ENCODE measurements around the gene KCNT1. TPM values are rescaled to one million over a fixed set of nuclear protein-coding genes. Genes with fewer than 3 reads are reported as not detected.

KCNT1 gene
- total RNA-seq, 2 experiments from 2014 or later = 0.11 to 0.22 TPM

DNA sequence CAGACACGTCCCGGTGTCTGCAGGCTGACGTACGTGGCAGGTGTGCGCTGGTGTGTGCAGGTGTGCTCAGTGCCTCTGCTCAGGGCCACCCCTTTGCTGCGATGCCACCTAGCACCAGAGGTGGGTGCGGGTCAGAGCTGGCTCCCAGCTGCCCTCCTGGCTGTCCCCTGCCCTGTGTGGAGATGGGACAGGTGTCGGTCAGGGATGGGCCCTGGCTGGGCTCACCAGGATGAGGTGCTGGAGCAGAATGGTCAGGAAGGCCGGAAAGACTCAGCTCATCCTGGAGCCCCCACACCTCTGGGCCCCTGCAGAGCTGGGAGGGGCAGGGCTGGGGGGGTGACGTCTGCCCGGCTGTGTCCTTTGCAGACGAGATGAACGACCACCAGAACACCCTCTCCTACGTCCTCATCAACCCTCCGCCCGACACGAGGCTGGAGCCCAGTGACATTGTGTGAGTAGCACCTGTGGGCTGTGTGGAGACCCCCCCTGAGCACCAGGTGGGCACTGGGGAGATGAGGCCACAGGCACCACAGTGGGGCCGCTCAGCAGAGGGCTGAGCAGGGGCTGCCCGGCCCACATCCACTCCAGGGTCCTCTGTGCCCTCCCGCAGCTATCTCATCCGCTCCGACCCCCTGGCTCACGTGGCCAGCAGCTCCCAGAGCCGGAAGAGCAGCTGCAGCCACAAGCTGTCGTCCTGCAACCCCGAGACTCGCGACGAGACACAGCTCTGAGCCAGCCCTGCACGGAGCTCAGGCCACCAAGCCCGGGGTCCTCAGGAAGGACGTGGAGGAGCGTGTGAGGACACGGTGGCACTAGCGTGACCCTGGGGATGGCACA lies 89.7 kb downstream of the KCNT1 start:
- CTCF ChIA-PET = no interaction called here
- intact Hi-C loops (cut with DNase I, micrococcal nuclease) = no loop called here
- no peaks in the 10 kb centered on the region for H3K27me3 ChIP-seq (ENCODE audit: control insufficient read depth in 1 of 2, insufficient read depth in 2 of 2, low read length in 2 of 2)
- TF ChIP-seq, protein P1, sequence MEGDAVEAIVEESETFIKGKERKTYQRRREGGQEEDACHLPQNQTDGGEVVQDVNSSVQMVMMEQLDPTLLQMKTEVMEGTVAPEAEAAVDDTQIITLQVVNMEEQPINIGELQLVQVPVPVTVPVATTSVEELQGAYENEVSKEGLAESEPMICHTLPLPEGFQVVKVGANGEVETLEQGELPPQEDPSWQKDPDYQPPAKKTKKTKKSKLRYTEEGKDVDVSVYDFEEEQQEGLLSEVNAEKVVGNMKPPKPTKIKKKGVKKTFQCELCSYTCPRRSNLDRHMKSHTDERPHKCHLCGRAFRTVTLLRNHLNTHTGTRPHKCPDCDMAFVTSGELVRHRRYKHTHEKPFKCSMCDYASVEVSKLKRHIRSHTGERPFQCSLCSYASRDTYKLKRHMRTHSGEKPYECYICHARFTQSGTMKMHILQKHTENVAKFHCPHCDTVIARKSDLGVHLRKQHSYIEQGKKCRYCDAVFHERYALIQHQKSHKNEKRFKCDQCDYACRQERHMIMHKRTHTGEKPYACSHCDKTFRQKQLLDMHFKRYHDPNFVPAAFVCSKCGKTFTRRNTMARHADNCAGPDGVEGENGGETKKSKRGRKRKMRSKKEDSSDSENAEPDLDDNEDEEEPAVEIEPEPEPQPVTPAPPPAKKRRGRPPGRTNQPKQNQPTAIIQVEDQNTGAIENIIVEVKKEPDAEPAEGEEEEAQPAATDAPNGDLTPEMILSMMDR (IDR thresholded peaks at IDR 0.05) = no peak
- Mint-ChIP-seq H3K4me1 (ENCODE audit: low read depth) (no peaks in the 10 kb centered on the region), H3K27ac (no peak overlapping the region), H3K9me3 (no peaks in the 10 kb centered on the region), H3K36me3 (ENCODE audit: low read depth) (no peaks in the 10 kb centered on the region), H3K27me3 (no peaks in the 10 kb centered on the region), H3K4me3 (no peak overlapping the region)
- H3K9me3 ChIP-seq (ENCODE audit: control insufficient read depth in 1 of 2, insufficient read depth in 1 of 2, low read length in 2 of 2) = no peaks in the 10 kb centered on the region
- no peak overlapping the region for H3K27ac ChIP-seq (ENCODE audit: low read depth in 1 of 2, low read length in 2 of 2)
- POLR2A ChIA-PET = no interaction called here
- H3K4me1 ChIP-seq (ENCODE audit: insufficient read depth, low read length) = no peaks in the 10 kb centered on the region
- H3K36me3 ChIP-seq (ENCODE audit: insufficient read depth, low read length) = no peaks in the 10 kb centered on the region
- H3K4me3 ChIP-seq (ENCODE audit: low read length) = no peak overlapping the region
- no peak for DNase-seq
- no peak for ATAC-seq (ENCODE audit: poor library complexity)

DNA sequence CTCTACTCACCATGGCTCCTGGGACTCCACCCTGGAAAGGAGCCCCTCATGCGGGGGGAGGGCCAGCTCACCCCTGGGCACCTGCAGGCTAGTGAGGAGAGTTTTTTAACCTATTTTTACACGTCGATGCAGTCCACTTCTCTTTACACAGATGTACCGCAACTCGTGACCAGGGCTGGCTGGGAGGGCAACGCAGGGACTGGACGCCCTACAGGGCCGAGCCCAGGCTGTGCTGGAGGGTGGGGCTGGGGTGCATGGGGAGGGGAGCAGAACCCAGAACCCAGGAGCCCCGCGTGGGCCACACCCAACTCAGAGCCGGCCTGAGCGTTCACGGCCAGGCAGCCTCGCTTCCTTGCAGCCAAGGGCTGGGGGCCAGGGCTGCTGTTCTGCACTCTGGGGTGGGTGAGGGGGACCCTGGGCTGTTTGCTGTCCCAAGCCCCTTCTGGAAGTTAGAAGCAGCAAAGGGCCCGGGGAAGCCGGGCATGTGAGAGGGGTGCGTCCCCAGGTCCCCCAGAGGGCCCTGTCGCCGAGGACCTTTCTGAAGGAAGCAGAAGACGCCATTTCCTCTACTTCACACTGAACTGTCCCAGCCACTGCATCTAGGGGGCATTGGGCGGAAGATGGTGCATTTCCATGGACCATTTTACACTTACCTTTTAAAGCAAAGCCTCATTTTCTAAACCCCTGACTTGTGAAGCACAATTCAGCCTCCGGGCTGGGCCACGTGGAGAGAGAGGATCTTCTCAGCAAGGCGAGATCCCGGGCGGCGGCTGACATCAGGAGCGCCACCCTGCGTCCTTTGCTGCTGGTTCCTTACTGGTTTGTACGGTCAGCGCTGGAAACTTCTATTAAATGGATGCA lies 90.5 kb downstream of the KCNT1 start:
- TF ChIP-seq, protein P1 (IDR thresholded peaks at IDR 0.05) = no peak
- no peak for DNase-seq
- CTCF ChIA-PET = no interaction called here
- Mint-ChIP-seq H3K9me3 (no peaks in the 10 kb centered on the region), H3K27me3 (no peaks in the 10 kb centered on the region), H3K27ac (no peak overlapping the region), H3K4me1 (ENCODE audit: low read depth) (no peaks in the 10 kb centered on the region), H3K36me3 (ENCODE audit: low read depth) (no peaks in the 10 kb centered on the region), H3K4me3 (no peak overlapping the region)
- no peaks in the 10 kb centered on the region for H3K36me3 ChIP-seq (ENCODE audit: insufficient read depth, low read length)
- H3K4me1 ChIP-seq (ENCODE audit: insufficient read depth, low read length) = no peaks in the 10 kb centered on the region
- H3K9me3 ChIP-seq (ENCODE audit: control insufficient read depth in 1 of 2, insufficient read depth in 1 of 2, low read length in 2 of 2) = no peaks in the 10 kb centered on the region
- H3K27me3 ChIP-seq (ENCODE audit: control insufficient read depth in 1 of 2, insufficient read depth in 2 of 2, low read length in 2 of 2) = no peaks in the 10 kb centered on the region
- POLR2A ChIA-PET = no interaction called here
- intact Hi-C loops (cut with DNase I, micrococcal nuclease) = no loop called here
- no peak for ATAC-seq (ENCODE audit: poor library complexity)
- H3K4me3 ChIP-seq (ENCODE audit: low read length) = no peak overlapping the region
- H3K27ac ChIP-seq (ENCODE audit: low read depth in 1 of 2, low read length in 2 of 2) = no peak overlapping the region

DNA sequence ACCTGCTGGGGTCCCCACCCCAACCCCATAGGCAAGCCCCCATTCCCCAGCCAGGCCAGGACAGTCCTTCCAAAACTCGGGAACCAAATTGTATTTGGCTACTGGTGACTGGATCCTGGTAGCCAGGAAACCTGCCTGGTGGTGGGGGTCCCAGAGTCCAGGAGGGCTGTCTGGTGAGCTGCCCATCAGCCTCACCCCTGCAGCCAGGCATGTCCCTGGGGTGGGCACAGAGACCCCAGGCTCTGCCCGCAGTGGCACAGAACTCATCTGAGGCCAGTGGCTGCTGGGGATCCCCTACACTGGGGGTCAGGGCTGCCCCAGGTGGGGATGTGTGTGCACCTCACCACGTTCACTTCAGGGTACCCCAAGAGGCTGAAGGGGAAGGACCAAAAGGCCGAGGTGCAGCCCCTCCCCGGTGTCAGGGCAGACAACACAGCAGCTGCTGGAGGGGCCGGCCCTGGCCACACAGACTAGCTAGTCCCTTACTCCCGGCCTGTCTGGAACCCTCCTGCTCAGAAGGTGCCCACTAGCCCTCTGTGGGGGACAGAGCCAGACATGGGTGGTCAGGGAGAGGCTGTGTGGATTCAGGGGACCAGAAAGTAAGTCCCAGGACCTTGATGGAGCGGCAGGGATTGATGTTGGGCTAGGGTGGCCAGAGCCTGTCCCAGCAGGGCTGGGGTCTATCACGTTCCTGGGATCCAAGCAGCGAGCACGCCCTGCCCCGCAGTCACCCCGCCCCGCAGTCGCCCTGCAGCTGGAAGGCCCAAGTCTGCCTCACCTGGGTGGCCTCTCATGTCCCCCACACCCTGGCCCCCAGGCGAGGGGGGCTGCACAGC lies 91.5 kb downstream of the KCNT1 start:
- no peak overlapping the region for H3K4me3 Mint-ChIP-seq
- no peaks in the 10 kb centered on the region for H3K9me3 ChIP-seq (ENCODE audit: control insufficient read depth in 1 of 2, insufficient read depth in 1 of 2, low read length in 2 of 2)
- H3K4me1 ChIP-seq (ENCODE audit: insufficient read depth, low read length) = no peaks in the 10 kb centered on the region
- ChIA-PET CTCF (no interaction called here), POLR2A (no interaction called here)
- H3K27me3 ChIP-seq (ENCODE audit: control insufficient read depth in 1 of 2, insufficient read depth in 2 of 2, low read length in 2 of 2) = no peaks in the 10 kb centered on the region
- TF ChIP-seq, protein P1 (IDR thresholded peaks at IDR 0.05) = no peak
- no peaks in the 10 kb centered on the region for H3K4me1 Mint-ChIP-seq (ENCODE audit: low read depth)
- no peak overlapping the region for H3K27ac ChIP-seq (ENCODE audit: low read depth in 1 of 2, low read length in 2 of 2)
- no peaks in the 10 kb centered on the region for H3K27me3 Mint-ChIP-seq
- H3K36me3 Mint-ChIP-seq (ENCODE audit: low read depth) = no peaks in the 10 kb centered on the region
- DNase-seq (no peak), ATAC-seq (ENCODE audit: poor library complexity) (no peak)
- intact Hi-C loops (cut with DNase I, micrococcal nuclease) = no loop called here
- H3K36me3 ChIP-seq (ENCODE audit: insufficient read depth, low read length) = no peaks in the 10 kb centered on the region
- no peaks in the 10 kb centered on the region for H3K9me3 Mint-ChIP-seq
- no peak overlapping the region for H3K4me3 ChIP-seq (ENCODE audit: low read length)
- H3K27ac Mint-ChIP-seq = no peak overlapping the region

Measured in CD4-positive, alpha-beta T cell (primary cell).